Epithelial cell of esophagus (primary cell): ENCODE measurements around the gene BMPR1A.
"Not testable (repeated sequence)": the region's sequence is repeated elsewhere in the genome, so short reads cannot be mapped to it uniquely, and the experiment has no call there.

Experiments used
- DNase-seq: peaks from one replicate; pipeline ENCODE4 v3.0.0; 2010; ENCODE audit warnings: low read depth
- H3K4me3 ChIP-seq: 2 replicates; pipeline ENCODE4 v1.5.1; 2011; ENCODE audit warnings: mild to moderate bottlenecking, low read length, control low read depth
- CTCF ChIP-seq: IDR thresholded peaks from 2 replicates; pipeline ENCODE4 v1.5.1; 2011; ENCODE audit warnings: low read depth, mild to moderate bottlenecking, low read length, control low read depth, inconsistent platforms; ENCODE audit not compliant: insufficient read depth; ENCODE audit errors: missing control alignments

BMPR1A gene

GRCh38 chr10:86937502-86938154, 181.2 kb downstream of the BMPR1A start:
- H3K4me3 ChIP-seq, result no peak overlapping the region

GRCh38 chr10:86938260-86938659, 181.8 kb downstream of the BMPR1A start:
- no peak for DNase-seq
- TF ChIP-seq CTCF, result no peak
- H3K4me3 ChIP-seq, result no peak overlapping the region

More at GRCh38 chr10:86937502-86938154, 181.2 kb downstream of the BMPR1A start:
- DNase-seq, result no peak
- TF ChIP-seq CTCF, result no peak

GRCh38 chr10:86940076-86940475, 183.7 kb downstream of the BMPR1A start:
- DNase-seq, H3K4me3 ChIP-seq: not testable (repeated sequence)

GRCh38 chr10:86940677-86941076, 184.3 kb downstream of the BMPR1A start:
- H3K4me3 ChIP-seq, result no peak overlapping the region
- TF ChIP-seq CTCF, result no peak
- no peak for DNase-seq

GRCh38 chr10:86941426-86941825, 185.0 kb downstream of the BMPR1A start:
- no peak overlapping the region for H3K4me3 ChIP-seq
- DNase-seq, result no peak
- TF ChIP-seq CTCF, result no peak

GRCh38 chr10:86941991-86942421, 185.6 kb downstream of the BMPR1A start:
- TF ChIP-seq CTCF, result no peak
- DNase-seq, result no peak

GRCh38 chr10:86942441-86943315, 186.3 kb downstream of the BMPR1A start:
- DNase-seq, result no peak
- no peak overlapping the region for H3K4me3 ChIP-seq
- no peak for TF ChIP-seq CTCF

More at GRCh38 chr10:86941991-86942421, 185.6 kb downstream of the BMPR1A start:
- H3K4me3 ChIP-seq, result no peak overlapping the region
